Neuronal stem cell (in vitro differentiated cells): ENCODE results near the gene CROCC.
A peak's percentile ranks its signal among the peaks of the same experiment; 100 is the strongest.

Experiments
- DNase-seq: peaks from one replicate; pipeline ENCODE4 v3.0.0-alpha.2; 2013; ENCODE audit warnings: low spot score
- H2AFZ ChIP-seq: one replicate; pipeline ENCODE4 v1.6.1; 2013; ENCODE audit warnings: mild to moderate bottlenecking, low read length, inconsistent platforms
- H2AK5ac ChIP-seq: 2 replicates; pipeline ENCODE4 v1.6.1; 2013; ENCODE audit warnings: low read depth, mild to moderate bottlenecking, inconsistent platforms, low read length, moderate library complexity, mixed read lengths
- H2BK120ac ChIP-seq: 2 replicates; pipeline ENCODE4 v1.6.1; 2013; ENCODE audit warnings: low read depth, mild to moderate bottlenecking, inconsistent platforms, low read length, moderate library complexity, mixed read lengths
- H2BK12ac ChIP-seq: one replicate; pipeline ENCODE4 v1.6.1; 2013; ENCODE audit warnings: low read length, inconsistent platforms
- H2BK15ac ChIP-seq: 2 replicates; pipeline ENCODE4 v1.6.1; 2013; ENCODE audit warnings: mild to moderate bottlenecking, low read length, inconsistent platforms, mixed read lengths
- H2BK5ac ChIP-seq: one replicate; pipeline ENCODE4 v1.6.1; 2013; ENCODE audit warnings: inconsistent platforms, mild to moderate bottlenecking, low read length, moderate library complexity
- H3K14ac ChIP-seq: one replicate; pipeline ENCODE4 v1.6.1; 2013; ENCODE audit warnings: low read length, inconsistent platforms
- H3K18ac ChIP-seq: 2 replicates; pipeline ENCODE4 v1.6.1; 2013; ENCODE audit warnings: low read length, inconsistent platforms
- H3K23ac ChIP-seq: 2 replicates; pipeline ENCODE4 v1.6.1; 2013; ENCODE audit warnings: low read depth, mild to moderate bottlenecking, mixed read lengths, low read length, inconsistent platforms; ENCODE audit not compliant: poor library complexity
- H3K27ac ChIP-seq: replicated peaks from 3 replicates; pipeline ENCODE4 v1.5.1; 2013; ENCODE audit warnings: low read length, inconsistent platforms
- H3K27me3 ChIP-seq, 3 experiments: 2 replicates each; pipeline ENCODE4 v1.6.1; 2013; ENCODE audit warnings: low read length in 3 of 3, mild to moderate bottlenecking in 2 of 3, inconsistent platforms in 1 of 3, low read depth in 1 of 3, mixed read lengths in 1 of 3, moderate library complexity in 1 of 3; ENCODE audit not compliant: control insufficient read depth in 3 of 3, insufficient read depth in 3 of 3
- H3K36me3 ChIP-seq, 2 donors: replicated peaks in 1 of 2; 2 replicates each; pipeline ENCODE4 v1.6.1; 2013; ENCODE audit warnings: low read length in 2 of 2; ENCODE audit not compliant: control insufficient read depth in 2 of 2, insufficient read depth in 2 of 2
- H3K4ac ChIP-seq: 2 replicates; pipeline ENCODE4 v1.6.1; 2013; ENCODE audit warnings: inconsistent platforms, mild to moderate bottlenecking, low read length, moderate library complexity
- H3K4me1 ChIP-seq, 2 donors: 1 replicate in 1 of 2; 2 replicates in 1 of 2; pipeline ENCODE4 v1.6.1; 2013; ENCODE audit warnings: low read length in 2 of 2, low read depth in 1 of 2; ENCODE audit not compliant: control insufficient read depth in 2 of 2, insufficient read depth in 1 of 2
- H3K4me2 ChIP-seq: one replicate; pipeline ENCODE4 v1.6.1; 2013; ENCODE audit warnings: mild to moderate bottlenecking, low read length, inconsistent platforms; ENCODE audit not compliant: insufficient read depth, poor library complexity, severe bottlenecking
- H3K4me3 ChIP-seq, 2 donors: 2 replicates each; pipeline ENCODE4 v1.5.1; 2013; ENCODE audit warnings: low read length in 2 of 2, mild to moderate bottlenecking in 2 of 2, inconsistent platforms in 1 of 2, moderate library complexity in 1 of 2
- H3K79me1 ChIP-seq: one replicate; pipeline ENCODE4 v1.6.1; 2013; ENCODE audit warnings: low read depth, mild to moderate bottlenecking, inconsistent platforms, low read length, moderate library complexity
- H3K9ac ChIP-seq: one replicate; pipeline ENCODE4 v1.6.1; 2013; ENCODE audit warnings: mild to moderate bottlenecking, low read depth, low read length, inconsistent platforms; ENCODE audit not compliant: poor library complexity
- H3K9me3 ChIP-seq, 2 donors: replicated peaks in 1 of 2; 2 replicates each; pipeline versions ENCODE3 to v1.6.1; 2013; ENCODE audit warnings: low read length in 2 of 2, mild to moderate bottlenecking in 2 of 2, inconsistent platforms in 1 of 2, low read depth in 1 of 2, mixed read lengths in 1 of 2, moderate library complexity in 1 of 2; ENCODE audit not compliant: control insufficient read depth in 2 of 2, insufficient read depth in 1 of 2
- H4K8ac ChIP-seq: one replicate; pipeline ENCODE4 v1.6.1; 2013; ENCODE audit warnings: low read depth, mild to moderate bottlenecking, inconsistent platforms, low read length, moderate library complexity
- H4K91ac ChIP-seq: one replicate; pipeline ENCODE4 v1.6.1; 2013; ENCODE audit warnings: low read length, low read depth, mild to moderate bottlenecking, inconsistent platforms; ENCODE audit not compliant: poor library complexity
- WGBS, 2 donors: extraction: QIAGEN DNeasy Blood & Tissue Kit; methylation state at CpG; one replicate each; pipeline ENCODE4 v1.1.7; 2013; ENCODE audit warnings: missing lambda C conversion rate in 2 of 2, mixed read lengths in 1 of 2; ENCODE audit not compliant: insufficient read length in 2 of 2, insufficient replicate concordance in 1 of 2; ENCODE audit errors: extremely low coverage in 2 of 2; 5-methylcytosine and 5-hydroxymethylcytosine counted together

The CROCC gene

GRCh38 chr1:16955186-16955585, 33.5 kb downstream of the CROCC start:
- Histone ChIP-seq H2BK12ac (peak overlapping the region; percentile 48), H3K27me3 (no peaks in the 10 kb centered on the region), H4K8ac (no peak overlapping the region), H3K9ac (no peak overlapping the region), H2BK15ac (no peak overlapping the region), H4K91ac (no peak overlapping the region), H2AK5ac (no peak overlapping the region), H3K9me3 (no peaks in the 10 kb centered on the region), H3K4me2 (no peak overlapping the region), H3K79me1 (no peaks in the 10 kb centered on the region), H3K4me1 (peaks cover 9 to 12% of the 10 kb centered on the region in 2 donors), H3K18ac (peak overlapping the region; percentile 13), H3K23ac (no peak overlapping the region), H3K4ac (no peak overlapping the region), H2BK120ac (no peak overlapping the region), H3K36me3 (peaks cover 28 to 47% of the 10 kb centered on the region in 2 donors), H3K4me3 (no peak overlapping the region), H2AFZ (no peak overlapping the region), H3K27ac (no peak overlapping the region), H3K14ac (no peak overlapping the region), H2BK5ac (peak overlapping the region; percentile 72)
- no peak for DNase-seq
- WGBS, 2 donors = no CpG with 5 or more reads among the region's 25 CpGs

- no peak overlapping the region for H3K14ac ChIP-seq
- no peak overlapping the region for H4K91ac ChIP-seq
- WGBS, 2 donors = no CpG with 5 or more reads among the region's 8 CpGs
- no peaks in the 10 kb centered on the region for H3K9me3 ChIP-seq
- no peak overlapping the region for H2BK120ac ChIP-seq
- H2AK5ac ChIP-seq = no peak overlapping the region
- H2BK15ac ChIP-seq = no peak overlapping the region
- peaks cover 25 to 54% of the 10 kb centered on the region in 2 donors for H3K36me3 ChIP-seq
- H3K23ac ChIP-seq = no peak overlapping the region
- H3K4me1 ChIP-seq = peaks cover 9 to 12% of the 10 kb centered on the region in 2 donors
- H3K4ac ChIP-seq = no peak overlapping the region
- H2BK5ac ChIP-seq = no peak overlapping the region
- H3K4me2 ChIP-seq = no peak overlapping the region
- no peaks in the 10 kb centered on the region for H3K27me3 ChIP-seq
- no peak overlapping the region for H2AFZ ChIP-seq
- H2BK12ac ChIP-seq = no peak overlapping the region
- no peak for DNase-seq
- no peak overlapping the region for H3K27ac ChIP-seq
- no peak overlapping the region for H3K18ac ChIP-seq
- no peak overlapping the region for H3K4me3 ChIP-seq
- H3K79me1 ChIP-seq = peaks cover 2% of the 10 kb centered on the region
- H4K8ac ChIP-seq = no peak overlapping the region
- no peak overlapping the region for H3K9ac ChIP-seq
Observed at GRCh38 chr1:16956775-16957174, 35.0 kb downstream of the CROCC start.

GRCh38 chr1:16957731-16958130, 36.0 kb downstream of the CROCC start:
- Histone ChIP-seq H2BK15ac (no peak overlapping the region), H2BK5ac (no peak overlapping the region), H3K14ac (no peak overlapping the region), H3K4ac (no peak overlapping the region), H3K18ac (no peak overlapping the region), H3K79me1 (peaks cover 2% of the 10 kb centered on the region), H3K9me3 (no peaks in the 10 kb centered on the region), H3K4me1 (peaks cover 8 to 12% of the 10 kb centered on the region in 2 donors), H4K8ac (no peak overlapping the region), H2AK5ac (no peak overlapping the region), H3K23ac (no peak overlapping the region), H2AFZ (no peak overlapping the region), H2BK12ac (no peak overlapping the region), H3K36me3 (peaks cover 25 to 56% of the 10 kb centered on the region in 2 donors), H2BK120ac (no peak overlapping the region), H3K9ac (no peak overlapping the region), H3K4me2 (no peak overlapping the region), H4K91ac (no peak overlapping the region), H3K27ac (no peak overlapping the region), H3K4me3 (no peak overlapping the region), H3K27me3 (no peaks in the 10 kb centered on the region)
- no CpG with 5 or more reads among the region's 8 CpGs for WGBS, 2 donors
- no peak for DNase-seq

GRCh38 chr1:16958475-16958874, 36.7 kb downstream of the CROCC start:
- H4K8ac ChIP-seq = no peak overlapping the region
- no peaks in the 10 kb centered on the region for H3K27me3 ChIP-seq
- H4K91ac ChIP-seq = no peak overlapping the region
- H2BK15ac ChIP-seq = no peak overlapping the region
- H3K23ac ChIP-seq = no peak overlapping the region
- no peak overlapping the region for H2BK120ac ChIP-seq
- H3K4ac ChIP-seq = no peak overlapping the region
- no CpG with 5 or more reads among the region's 12 CpGs for WGBS, 2 donors
- H3K79me1 ChIP-seq = peaks cover 2% of the 10 kb centered on the region
- no peak overlapping the region for H2AK5ac ChIP-seq
- H3K14ac ChIP-seq = no peak overlapping the region
- DNase-seq = no peak
- H3K4me2 ChIP-seq = no peak overlapping the region
- no peak overlapping the region for H2AFZ ChIP-seq
- H2BK12ac ChIP-seq = no peak overlapping the region
- H3K18ac ChIP-seq = no peak overlapping the region
- H3K4me3 ChIP-seq = no peak overlapping the region
- H3K27ac ChIP-seq = no peak overlapping the region
- H3K9ac ChIP-seq = no peak overlapping the region
- H3K9me3 ChIP-seq = no peaks in the 10 kb centered on the region
- no peak overlapping the region for H2BK5ac ChIP-seq
- H3K4me1 ChIP-seq = peaks cover 6 to 10% of the 10 kb centered on the region in 2 donors
- peaks cover 25 to 61% of the 10 kb centered on the region in 2 donors for H3K36me3 ChIP-seq
